CD4-positive, alpha-beta T cell treated with Interleukin-2 at 100 ng/mL for 4 hours (primary cell): ENCODE data around the gene HDDC3.
A peak's percentile ranks its signal among the peaks of the same experiment; 100 is the strongest.
"Not testable (repeated sequence)": the region's sequence is repeated elsewhere in the genome, so short reads cannot be mapped to it uniquely, and the experiment has no call there.

ENCODE experiments used
- DNase-seq: peaks from one replicate; pipeline ENCODE4 v3.0.0-alpha.2; 2020; ENCODE audit warnings: low spot score

HDDC3 gene

DNA sequence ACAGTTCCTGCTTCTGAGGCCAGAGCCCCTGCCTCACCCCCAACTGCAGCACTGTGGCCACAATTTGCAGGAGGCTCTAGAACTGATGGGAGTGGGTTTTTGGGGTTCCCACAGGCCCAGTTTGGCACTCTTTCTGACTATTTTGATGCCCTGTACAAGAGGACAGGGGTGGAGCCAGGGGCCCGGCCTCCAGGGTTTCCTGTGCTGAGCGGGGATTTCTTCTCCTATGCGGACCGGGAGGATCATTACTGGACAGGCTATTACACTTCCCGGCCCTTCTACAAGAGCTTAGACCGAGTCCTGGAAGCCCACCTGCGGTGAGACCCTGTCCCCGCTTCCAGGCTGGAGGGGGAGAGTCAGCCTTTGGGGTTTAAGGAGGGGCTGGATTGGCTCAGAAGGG lies 22.4 kb downstream of the HDDC3 start:
- no peak for DNase-seq

DNA sequence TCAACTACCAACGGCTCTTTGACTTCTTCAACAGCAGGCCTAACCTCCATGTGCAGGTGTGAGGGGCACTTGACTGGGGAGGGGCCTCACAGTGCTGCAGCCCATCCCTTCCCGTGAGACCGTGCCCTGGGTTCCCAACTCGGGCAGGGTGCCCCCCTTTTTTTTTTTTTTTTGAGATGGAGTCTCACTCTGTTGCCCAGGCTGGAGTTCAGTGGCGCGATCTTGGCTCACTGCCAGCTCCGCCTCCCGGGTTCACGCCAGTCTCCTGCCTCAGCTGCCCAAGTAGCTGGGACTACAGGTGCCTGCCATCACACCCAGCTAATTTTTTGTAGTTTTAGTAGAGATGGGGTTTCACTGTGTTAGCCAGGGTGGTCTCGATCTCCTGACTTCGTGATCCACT lies 22.9 kb downstream of the HDDC3 start:
- not testable (repeated sequence) for DNase-seq

DNA sequence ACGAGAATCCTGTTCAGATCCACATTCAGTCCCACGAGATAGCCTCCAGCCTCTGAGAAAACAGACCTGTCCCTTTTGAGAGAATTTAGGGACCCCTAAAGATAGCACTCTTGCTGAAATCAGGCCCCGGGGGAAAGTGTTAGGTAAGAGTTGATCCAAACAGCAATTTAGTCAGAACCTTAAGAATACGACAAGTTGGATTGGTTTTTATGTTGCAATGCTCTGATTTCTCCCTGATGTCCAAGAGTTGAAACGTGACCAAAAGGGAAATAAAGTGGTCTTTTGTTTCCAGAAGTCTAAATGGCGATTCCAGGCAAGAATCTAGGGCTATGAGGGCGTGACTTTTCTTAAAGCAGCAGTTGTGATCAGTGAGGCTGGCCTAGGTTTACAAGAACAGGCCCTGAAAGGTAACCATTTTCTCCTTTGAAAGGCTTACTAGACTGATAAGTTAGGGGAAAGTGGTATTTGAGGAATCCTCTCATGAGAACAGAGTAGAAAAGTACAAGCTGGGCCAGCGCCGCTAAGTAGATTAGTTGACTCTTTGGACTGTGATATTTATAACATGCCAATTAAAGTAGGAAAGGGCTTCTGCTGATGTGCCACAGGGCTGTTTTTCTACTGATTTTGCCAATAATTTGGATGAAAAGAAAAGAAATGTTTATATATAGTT lies 24.4 kb downstream of the HDDC3 start:
- no peak for DNase-seq

DNA sequence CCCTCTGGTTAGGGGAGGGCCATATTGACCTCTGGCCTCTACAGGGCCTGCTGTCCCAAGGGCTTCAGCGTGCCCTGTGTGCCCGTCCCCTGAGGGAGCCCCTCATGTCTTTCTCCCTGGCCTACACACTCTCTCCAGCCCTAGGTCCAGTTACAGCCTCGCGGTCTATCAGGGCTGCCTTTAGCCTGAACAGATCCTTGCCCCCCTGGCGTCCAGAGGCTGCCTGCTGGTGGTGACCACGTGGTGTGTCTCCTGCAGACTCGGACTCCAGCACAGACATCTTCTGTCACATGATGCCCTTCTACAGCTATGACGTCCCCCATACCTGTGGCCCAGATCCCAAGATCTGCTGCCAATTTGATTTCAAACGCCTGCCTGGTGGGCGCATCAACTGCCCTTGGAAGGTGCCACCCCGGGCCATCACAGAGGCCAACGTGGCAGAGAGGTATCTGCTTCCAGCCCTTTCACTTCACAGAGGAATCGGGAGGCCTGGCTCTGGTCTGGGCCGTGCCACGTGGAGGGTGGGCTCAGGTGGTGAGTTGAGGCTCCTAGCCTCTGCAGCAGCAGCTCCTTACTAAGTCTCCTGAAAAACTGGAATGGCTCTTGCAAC lies 25.2 kb downstream of the HDDC3 start:
- DNase-seq, result no peak

DNA sequence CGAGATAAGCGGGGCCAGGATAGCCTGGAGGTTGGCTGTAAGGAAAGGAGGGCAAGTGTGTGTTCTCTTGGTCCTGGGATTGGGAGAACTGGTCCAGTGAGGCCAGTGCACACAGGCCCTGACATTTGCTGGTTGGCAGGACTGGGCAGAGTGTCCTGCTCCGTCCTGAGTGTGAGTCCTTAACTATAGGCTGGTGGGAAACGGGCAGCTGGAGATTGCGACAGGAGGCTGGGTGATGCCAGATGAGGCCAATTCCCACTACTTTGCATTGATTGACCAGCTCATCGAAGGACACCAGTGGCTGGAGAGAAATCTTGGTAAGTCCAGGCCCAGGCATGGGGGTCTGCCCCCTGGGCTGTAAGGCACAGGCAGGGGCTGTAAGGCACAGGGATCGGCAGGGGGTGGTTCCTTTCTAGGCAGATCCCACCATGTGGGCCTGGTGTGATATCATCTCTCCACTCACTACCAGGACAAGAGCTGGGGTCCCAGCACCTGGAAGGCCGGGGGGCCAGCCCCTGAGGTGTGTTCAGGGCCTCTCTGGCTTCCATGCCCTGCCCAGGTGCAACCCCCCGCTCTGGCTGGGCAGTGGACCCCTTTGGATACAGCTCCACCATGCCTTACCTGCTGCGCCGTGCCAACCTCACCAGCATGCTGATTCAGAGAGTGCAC lies 26.0 kb downstream of the HDDC3 start:
- no peak for DNase-seq

DNA sequence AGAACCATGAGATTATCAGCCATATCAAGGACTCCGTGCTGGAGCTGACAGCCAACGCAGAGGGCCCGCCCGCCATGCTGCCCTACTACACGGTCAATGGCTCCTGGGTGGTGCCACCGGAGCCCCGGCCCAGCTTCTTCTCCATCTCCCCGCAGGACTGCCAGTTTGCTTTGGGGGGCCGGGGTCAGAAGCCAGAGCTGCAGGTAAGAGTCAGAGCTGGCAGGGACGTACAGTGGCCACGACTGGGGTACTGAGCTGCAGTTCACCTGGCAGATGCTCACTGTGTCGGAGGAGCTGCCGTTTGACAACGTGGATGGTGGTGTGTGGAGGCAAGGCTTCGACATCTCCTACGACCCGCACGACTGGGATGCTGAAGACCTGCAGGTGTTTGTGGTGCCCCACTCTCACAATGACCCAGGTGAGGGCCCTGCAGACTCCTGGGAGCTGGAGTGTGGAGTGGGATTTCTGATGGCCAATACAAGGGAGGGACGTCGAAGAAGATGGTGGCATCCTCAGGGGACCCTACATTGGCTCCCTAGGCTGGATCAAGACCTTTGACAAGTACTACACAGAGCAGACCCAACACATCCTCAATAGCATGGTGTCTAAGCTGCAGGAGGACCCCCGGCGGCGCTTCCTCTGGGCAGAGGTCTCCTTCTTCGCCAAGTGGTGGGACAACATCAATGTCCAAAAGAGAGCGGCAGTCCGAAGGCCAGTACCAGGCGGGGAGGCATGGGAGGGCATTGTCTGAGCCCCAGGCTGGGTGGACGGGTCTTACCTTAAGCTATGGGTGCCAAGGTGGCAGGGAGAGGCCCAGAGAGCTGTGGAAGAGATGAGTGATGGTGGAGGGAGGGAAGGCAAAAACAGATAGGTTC lies 26.8 kb downstream of the HDDC3 start:
- no peak for DNase-seq

DNA sequence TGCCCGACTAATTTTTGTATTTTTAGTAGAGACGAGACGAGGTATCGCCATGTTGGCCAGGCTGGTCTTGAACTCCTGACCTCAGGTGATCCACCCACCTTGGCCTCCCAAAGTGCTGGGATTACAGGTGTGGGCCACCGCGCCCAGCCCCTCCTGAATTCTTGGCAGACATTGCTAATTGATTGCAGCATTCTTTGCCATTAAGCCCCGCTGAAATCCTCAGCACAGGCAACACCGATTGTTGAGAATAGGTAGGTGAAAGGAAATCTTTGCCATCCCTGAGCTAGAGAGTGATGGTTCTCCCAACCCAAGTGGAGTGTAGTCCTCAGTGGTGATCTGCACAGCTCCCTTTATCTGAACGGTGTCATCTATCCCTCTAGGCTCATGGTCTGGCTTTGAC lies 27.6 kb downstream of the HDDC3 start:
- DNase-seq, result no peak

DNA sequence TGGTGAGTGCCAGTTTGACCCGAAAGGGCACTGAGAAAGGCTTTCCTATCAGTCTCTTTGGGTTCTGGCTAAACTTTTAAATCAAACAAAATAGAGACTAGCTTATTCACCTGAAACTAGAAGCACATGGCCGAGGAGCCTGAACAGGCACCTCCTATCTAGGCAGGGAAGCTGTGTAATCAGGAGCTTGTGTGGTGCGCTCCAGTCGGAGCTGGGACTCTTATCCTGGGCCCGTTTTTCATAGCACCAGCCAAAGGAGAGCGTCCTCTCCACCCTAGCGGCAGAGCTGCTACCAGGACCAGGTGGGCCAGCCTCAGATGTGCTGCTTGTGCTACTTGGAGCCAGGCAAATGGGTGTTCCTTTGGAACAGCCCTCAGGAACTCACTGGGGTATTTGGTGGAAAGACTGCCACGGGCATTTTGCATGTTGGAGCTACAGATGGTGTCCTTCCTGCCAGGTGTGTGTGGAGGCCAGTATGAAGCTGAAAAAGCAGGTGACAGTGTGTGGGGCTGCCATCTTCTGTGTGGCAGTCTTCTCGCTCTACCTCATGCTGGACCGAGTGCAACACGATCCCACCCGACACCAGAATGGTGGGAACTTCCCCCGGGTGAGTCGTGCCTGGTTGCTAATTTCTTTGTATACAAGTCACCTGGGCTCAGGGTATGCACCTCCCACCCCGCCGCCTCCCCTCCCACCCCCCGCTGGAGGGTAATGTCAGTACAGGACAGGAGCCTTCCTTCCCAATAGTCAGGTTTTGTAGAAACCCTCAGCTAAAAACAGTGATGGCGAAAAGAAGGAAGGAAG lies 28.4 kb downstream of the HDDC3 start:
- no peak for DNase-seq

DNA sequence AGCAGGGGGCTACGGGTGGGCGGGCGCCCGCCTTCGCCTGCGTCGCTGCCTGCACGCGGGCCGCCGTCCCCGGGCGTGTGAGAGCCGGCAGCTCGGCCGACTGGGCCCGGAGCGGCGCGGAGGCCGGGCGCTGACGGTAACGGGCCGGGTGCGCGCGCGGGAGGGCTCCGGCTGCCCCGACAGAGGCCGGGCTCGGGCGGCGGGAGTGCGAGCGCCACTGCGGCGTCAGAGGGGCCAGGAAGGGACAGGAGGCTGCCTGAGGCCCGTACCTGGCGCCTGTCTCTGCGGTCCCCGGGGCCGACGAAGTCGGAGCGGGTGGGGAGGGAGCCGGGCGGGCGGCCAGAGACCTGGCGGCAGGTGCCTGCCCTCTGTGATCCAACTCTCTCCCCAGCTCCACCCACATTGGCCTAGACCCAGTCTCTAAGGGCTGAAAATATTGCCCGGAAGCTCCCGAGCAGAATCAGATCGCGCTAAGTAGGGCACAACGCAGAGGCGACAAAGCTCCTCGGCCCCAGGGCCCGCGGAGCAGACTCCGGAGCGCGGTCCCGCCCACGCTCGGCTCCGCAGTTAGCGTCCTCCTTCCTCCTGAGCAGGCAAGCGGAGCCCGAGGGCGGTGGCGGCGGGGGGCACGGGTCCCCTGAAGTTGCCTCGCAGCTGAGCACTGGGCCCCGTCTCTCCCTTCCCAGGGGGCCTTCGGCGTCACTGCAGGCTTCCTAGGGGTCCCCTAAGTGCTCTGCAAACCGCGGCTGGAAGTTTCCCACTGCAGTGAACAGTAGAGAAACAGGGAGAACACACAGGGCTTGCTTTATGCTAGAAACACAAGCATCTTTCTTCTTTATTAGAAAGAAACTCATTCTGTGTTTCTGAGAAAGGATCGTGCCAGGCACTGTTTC lies 29.3 kb downstream of the HDDC3 start, which contains the start of gene MAN2A2:
TSS of gene MAN2A2 (plus strand) at position 463 of the 893 bp plus-strand sequence. CDS start 906 bp downstream, outside the sequence.
- DNase-seq, result peak; percentile 63

DNA sequence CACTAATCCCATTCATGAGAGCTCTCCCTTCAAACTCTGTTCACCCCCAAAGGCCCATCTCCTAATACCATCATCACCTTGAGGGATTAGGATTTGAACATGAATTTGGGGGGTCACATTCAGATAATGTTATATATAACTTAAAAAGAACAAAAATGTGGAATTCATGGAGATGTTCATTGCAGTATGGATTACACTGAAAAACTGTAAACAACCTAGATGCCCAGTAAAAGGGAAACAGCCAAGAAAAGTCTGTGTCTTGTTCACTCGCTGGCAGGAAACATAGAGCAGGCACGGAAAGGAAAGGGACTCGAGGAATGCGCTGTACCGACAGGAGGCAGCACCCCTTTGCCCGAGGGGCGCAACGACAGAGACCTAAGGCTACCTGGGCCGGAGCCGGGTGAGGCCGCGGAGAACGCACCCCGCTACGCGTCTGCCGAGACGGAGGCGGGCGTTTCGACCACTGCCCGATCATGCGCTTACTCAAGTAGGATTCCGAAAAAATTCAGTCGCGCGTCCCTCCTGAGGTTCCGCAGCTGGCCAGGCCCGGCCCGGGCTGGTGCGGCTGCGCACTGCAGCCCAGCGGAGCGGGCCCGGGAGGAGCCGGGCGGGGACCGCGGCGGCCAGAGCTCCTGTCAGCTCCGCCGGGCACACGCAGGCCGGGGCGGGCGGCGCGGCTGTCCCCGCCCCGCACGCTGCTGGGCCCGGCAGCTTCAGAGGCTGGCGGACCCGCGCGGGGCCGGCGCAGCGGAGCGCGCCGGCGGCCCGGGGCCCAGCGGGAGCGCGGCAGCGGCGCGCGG lies 30.1 kb downstream of the HDDC3 start:
- DNase-seq, result peak; percentile 74

DNA sequence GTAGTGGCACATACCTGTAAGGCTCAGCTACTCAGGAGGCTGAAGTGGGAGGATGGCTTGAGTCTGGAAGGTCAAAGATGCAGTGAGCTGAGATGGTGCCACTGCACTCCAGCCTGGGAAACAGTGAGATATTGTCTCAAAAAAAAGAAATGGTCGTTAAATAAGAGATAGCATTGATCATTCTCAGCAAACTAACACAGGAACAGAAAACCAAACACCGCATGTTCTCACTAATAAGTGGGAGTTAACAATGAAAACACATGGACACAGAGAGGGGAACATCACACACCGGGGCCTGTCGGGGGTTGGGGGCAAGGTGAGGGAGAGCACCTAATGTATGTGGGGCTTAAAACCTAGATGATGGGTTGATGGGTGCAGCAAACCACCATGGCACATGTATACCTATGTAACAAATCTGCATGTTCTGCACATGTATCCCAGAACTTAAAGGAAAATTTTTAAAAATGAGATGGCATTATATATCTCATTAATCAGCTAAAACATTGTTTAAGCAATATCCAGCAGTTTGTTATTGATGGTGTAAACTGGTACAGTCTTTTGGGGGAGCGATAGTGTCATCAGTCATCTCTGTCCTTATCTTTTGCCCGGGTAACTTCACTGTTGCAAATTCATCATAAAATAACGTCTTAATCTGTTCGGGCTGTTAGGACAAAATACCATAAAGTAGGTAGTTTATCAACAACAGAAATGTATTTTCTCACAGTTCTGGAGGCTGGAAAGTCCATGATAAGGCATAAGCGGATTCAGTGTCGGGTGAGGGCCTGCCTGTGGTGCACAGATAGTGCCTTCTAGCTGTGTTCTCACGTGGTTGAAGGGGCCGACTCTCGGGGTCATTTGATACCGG lies 30.9 kb downstream of the HDDC3 start:
- DNase-seq, result no peak

DNA sequence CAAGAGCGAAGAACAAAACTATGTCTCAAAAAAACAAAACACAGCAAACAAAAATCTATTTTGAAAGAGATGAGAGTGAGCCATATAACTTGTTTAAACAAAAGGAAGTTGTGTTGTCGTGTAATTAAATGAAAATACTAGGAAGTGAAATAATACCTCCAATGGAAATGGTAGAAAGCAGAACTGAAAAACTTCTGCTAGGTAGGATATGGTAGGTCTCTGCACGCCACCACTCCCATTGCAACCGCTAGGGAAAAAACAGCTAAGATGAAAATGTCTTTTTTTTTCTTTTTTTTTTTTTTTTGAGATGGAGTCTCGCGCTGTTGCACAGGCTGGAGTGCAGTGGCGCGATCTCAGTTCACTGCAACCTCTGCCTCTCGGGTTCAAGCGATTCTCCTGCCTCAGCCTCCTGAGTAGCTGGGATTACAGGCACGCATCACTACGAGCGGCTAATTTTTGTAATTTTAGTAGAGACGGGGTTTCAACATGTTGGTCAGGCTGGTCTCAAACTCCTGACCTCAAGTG lies 35.2 kb downstream of the HDDC3 start:
- not testable (repeated sequence) for DNase-seq

DNA sequence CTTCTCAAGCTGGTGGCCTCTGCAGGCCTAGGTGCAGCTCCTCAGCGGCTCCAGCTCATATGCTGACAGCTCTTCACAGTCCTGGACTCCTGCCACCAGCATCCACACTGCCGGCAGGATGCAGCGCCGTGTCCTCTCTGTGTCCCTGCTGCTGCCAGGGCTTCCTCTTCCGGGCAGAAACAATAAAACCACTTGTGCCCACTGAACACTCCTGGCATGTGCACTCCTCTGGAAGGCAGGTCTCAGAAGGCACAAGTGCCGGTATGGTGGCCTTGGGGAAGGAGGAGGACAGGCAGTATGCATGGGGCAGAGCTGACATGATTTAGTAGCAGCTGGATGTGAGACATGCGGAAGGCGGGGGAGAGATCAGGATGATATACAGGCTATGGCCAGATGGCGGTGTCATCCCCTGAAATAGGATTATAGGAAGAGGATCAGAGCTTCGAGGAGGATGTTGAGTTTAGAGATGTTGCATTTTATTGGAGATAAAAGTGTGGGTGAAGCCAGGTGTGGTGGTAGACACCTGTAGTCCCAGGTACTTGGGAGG lies 36.7 kb downstream of the HDDC3 start:
- DNase-seq, result no peak

DNA sequence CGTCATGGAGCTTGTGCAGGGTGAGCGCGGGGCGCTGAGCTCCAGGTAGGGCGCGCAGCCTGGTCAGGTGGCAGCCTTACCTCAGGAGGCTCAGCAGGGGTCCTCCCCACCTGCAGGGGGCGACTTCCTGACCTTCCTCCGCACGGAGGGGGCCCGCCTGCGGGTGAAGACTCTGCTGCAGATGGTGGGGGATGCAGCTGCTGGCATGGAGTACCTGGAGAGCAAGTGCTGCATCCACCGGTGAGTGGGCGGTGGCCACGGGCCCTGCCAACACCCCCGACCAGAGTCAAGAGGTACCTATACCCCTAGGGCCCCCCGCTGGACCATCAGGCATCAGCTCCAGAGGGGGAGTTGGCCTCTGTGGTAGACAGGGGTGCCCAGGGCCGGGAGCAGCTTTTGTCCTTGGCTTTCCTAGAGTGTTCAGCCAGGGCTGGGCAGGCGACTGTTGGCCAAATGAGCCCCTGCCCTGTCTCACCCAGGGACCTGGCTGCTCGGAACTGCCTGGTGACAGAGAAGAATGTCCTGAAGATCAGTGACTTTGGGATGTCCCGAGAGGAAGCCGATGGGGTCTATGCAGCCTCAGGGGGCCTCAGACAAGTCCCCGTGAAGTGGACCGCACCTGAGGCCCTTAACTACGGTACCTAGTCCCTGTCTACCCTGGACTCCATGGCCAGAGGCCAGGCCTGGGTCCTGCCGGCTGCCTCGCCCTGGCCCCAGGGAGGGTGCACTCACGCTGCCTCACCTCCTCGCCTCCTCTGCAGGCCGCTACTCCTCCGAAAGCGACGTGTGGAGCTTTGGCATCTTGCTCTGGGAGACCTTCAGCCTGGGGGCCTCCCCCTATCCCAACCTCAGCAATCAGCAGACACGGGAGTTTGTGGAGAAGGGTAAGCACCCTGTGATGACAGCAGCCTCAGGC lies 38.9 kb downstream of the HDDC3 start:
- DNase-seq, result no peak

DNA sequence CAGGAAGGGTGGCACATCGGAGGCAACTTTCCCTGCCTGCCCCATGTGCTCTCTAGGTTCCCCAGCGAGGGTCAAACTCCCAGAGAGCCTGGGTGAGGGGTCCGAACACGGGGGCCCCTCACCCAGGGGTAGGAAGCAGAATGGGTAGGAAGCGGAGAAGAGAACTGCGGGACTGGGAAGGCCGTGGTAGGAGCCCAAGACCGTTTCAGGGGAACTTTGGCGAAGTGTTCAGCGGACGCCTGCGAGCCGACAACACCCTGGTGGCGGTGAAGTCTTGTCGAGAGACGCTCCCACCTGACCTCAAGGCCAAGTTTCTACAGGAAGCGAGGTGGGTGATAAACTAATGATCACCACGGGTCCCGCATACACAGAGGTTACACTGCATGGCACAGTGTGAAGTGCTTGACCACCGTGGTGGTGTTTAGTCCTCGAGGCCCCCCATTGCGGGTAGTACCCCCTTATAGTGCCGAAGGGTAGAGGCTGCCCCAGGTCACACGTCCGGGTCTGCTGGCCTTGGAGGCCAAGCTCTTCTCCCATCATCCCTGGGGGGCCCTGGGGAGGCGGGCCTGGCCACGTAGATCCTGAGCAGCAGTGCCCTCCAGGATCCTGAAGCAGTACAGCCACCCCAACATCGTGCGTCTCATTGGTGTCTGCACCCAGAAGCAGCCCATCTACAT lies 39.7 kb downstream of the HDDC3 start:
- DNase-seq, result no peak

DNA sequence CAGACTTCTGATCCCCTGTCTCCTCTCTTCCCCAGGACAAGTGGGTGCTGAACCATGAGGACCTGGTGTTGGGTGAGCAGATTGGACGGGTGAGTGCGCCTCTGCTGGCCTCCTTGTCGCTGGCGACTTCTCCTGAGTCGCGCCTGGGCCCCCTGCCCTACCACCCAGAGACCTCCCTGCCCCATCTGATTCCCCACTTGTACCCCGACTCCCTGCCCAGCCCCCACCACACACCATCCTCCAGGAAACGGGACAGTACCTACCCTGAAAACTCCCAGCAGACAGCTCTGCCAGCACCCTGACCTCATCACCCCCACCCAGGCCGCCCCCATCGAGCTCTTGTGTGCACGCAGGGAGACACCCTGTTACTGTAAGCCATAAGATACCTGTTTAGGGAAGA lies 40.3 kb downstream of the HDDC3 start:
- no peak for DNase-seq
